K562 (cell line): ENCODE results near the gene TAF1B. TPM values are rescaled to one million over a fixed set of nuclear protein-coding genes. Genes with fewer than 3 reads are reported as not detected.
A peak's percentile ranks its signal among the peaks of the same experiment; 100 is the strongest.

Source experiments
- C11orf30 ChIP-seq: fragments of 450-650 bp; IDR thresholded peaks from 2 replicates; pipeline ENCODE4 v1.6.1; 2016; ENCODE audit warnings: low read depth, mild to moderate bottlenecking
- DMBX1 ChIP-seq: fragments of 250-450 bp; sonication (Bioruptor Pico); IDR thresholded peaks from 2 replicates; pipeline ENCODE4 v1.8.0; 2022; ENCODE audit warnings: inconsistent platforms, mild to moderate bottlenecking, moderate library complexity, borderline replicate concordance
- DPF2 ChIP-seq: fragments of 450-650 bp; IDR thresholded peaks from 2 replicates; pipeline ENCODE4 v1.6.1; 2016
- GABPB2 ChIP-seq: fragments of 250-450 bp; sonication (Bioruptor Pico); conservative IDR thresholded peaks from 2 replicates; pipeline ENCODE4 v1.5.1; 2021; ENCODE audit warnings: mild to moderate bottlenecking
- HMG20A ChIP-seq: fragments of 450-650 bp; formaldehyde crosslinking; conservative IDR thresholded peaks from 2 replicates; pipeline ENCODE4 v1.4.0; 2020; ENCODE audit warnings: mild to moderate bottlenecking, mixed read lengths
- HNRNPH1 ChIP-seq: fragments of 200-400 bp; formaldehyde crosslinking; optimal IDR thresholded peaks from 2 replicates; pipeline ENCODE3; 2017; ENCODE audit warnings: low read depth, mild to moderate bottlenecking, low read length, moderate library complexity
- HSF4 ChIP-seq: fragments of 250-450 bp; sonication (Bioruptor Pico); IDR thresholded peaks from 2 replicates; pipeline ENCODE4 v2.1.2; 2022; ENCODE audit warnings: mild to moderate bottlenecking, moderate library complexity, borderline replicate concordance
- IFI16 ChIP-seq: fragments of 250-450 bp; sonication (Bioruptor Pico); IDR thresholded peaks from 2 replicates; pipeline ENCODE4 v2.1.2; 2022; ENCODE audit warnings: mild to moderate bottlenecking, inconsistent platforms
- KLF1 ChIP-seq: fragments of 450-650 bp; IDR thresholded peaks from 2 replicates; pipeline ENCODE4 v1.6.1; 2016; ENCODE audit warnings: missing genetic modification characterization, missing compliant biosample characterization
- KLF16 ChIP-seq: IDR thresholded peaks from 2 replicates; pipeline ENCODE4 v1.6.1; 2016; ENCODE audit warnings: antibody characterized with exemption
- MAFK ChIP-seq: IDR thresholded peaks from 2 replicates; pipeline ENCODE4 v1.6.1; 2011; ENCODE audit warnings: low read length, improper control_type of control experiment
- MED1 ChIP-seq: sonication (generic); formaldehyde crosslinking; IDR thresholded peaks from 2 replicates; pipeline ENCODE4 v1.8.1; 2023; ENCODE audit warnings: missing genetic modification reagents, borderline replicate concordance
- MLX ChIP-seq, 2 experiments: fragments of 450-650 bp in 1 of 2; sonication (generic) in 1 of 2; formaldehyde crosslinking; conservative IDR thresholded peaks; 2 replicates each; pipeline versions ENCODE4 v1.4.0 to v1.8.1; 2020 to 2022; ENCODE audit warnings: mild to moderate bottlenecking in 1 of 2, missing genetic modification reagents in 1 of 2
- MNT ChIP-seq, 2 experiments: fragments of 450-650 bp; conservative IDR thresholded peaks; 2 replicates each; pipeline ENCODE4 v1.6.1; 2017; ENCODE audit warnings: mild to moderate bottlenecking in 2 of 2, moderate library complexity in 2 of 2
- MYBL2 ChIP-seq, 2 experiments: fragments of 450-650 bp in 1 of 2; sonication (generic) in 1 of 2; formaldehyde crosslinking in 1 of 2; IDR thresholded peaks; 2 replicates each; pipeline versions ENCODE4 v1.6.1 to v1.8.1; 2017 to 2022; ENCODE audit warnings: borderline replicate concordance in 1 of 2, inconsistent platforms in 1 of 2, low read depth in 1 of 2, mild to moderate bottlenecking in 1 of 2, missing genetic modification reagents in 1 of 2, moderate library complexity in 1 of 2
- NUFIP1 ChIP-seq: fragments of 450-650 bp; IDR thresholded peaks from 2 replicates; pipeline ENCODE4 v1.6.1; 2018; ENCODE audit not compliant: partially characterized antibody
- POLR3A ChIP-seq: IDR thresholded peaks from 2 replicates; pipeline ENCODE4 v1.6.1; 2011; ENCODE audit warnings: borderline replicate concordance, mild to moderate bottlenecking, moderate library complexity; ENCODE audit not compliant: insufficient read length, insufficient read depth; ENCODE audit errors: extremely low read depth
- SMAD1 ChIP-seq: fragments of 150-350 bp; IDR thresholded peaks from 2 replicates; pipeline ENCODE4 v1.6.1; 2014; ENCODE audit warnings: low read length, low read depth; ENCODE audit not compliant: partially characterized antibody
- SNAPC5 ChIP-seq: fragments of 250-450 bp; sonication (Bioruptor Pico); IDR thresholded peaks from 2 replicates; pipeline ENCODE4 v1.8.0; 2021; ENCODE audit warnings: moderate library complexity, mild to moderate bottlenecking, inconsistent platforms
- STAT5A ChIP-seq: IDR thresholded peaks from 2 replicates; pipeline ENCODE4 v1.6.1; 2012; ENCODE audit warnings: low read length, inconsistent platforms, borderline replicate concordance
- THAP7 ChIP-seq: fragments of 250-450 bp; sonication (Bioruptor Pico); IDR thresholded peaks from 2 replicates; pipeline ENCODE4 v1.5.0; 2021
- ZC3H11A ChIP-seq: IDR thresholded peaks from 2 replicates; pipeline ENCODE4 v1.6.1; 2012; ENCODE audit warnings: low read depth, low read length, improper control_type of control experiment
- ZKSCAN1 ChIP-seq: fragments of 150-350 bp; IDR thresholded peaks from 2 replicates; pipeline ENCODE4 v1.6.1; 2016; ENCODE audit warnings: low read depth, low read length
- ZNF408 ChIP-seq: fragments of 250-450 bp; sonication (Bioruptor Pico); IDR thresholded peaks from 2 replicates; pipeline ENCODE4 v1.4.0; 2020; ENCODE audit warnings: low read depth, mild to moderate bottlenecking, moderate library complexity
- ZNF41 ChIP-seq: fragments of 250-450 bp; sonication (Bioruptor Pico); conservative IDR thresholded peaks from 2 replicates; pipeline ENCODE4 v1.4.0; 2020; ENCODE audit warnings: mild to moderate bottlenecking
- ZNF780A ChIP-seq: fragments of 250-450 bp; sonication (Bioruptor Pico); IDR thresholded peaks from 2 replicates; pipeline ENCODE4 v1.5.0; 2021; ENCODE audit warnings: mild to moderate bottlenecking
- ZZZ3 ChIP-seq: fragments of 450-650 bp; IDR thresholded peaks from 2 replicates; pipeline ENCODE4 v1.6.1; 2016; ENCODE audit warnings: antibody characterized with exemption, mild to moderate bottlenecking, moderate library complexity
- polyA plus RNA-seq, 8 experiments: library from polyadenylated mRNA; depleted of rRNA in 4 of 8; stranded (reverse) in 5 of 8; unstranded in 3 of 8; fragments of >200 nt; fragmentation: Nextera tagmentation in 2 of 8; fragmentation: Illumina TruSeq in 1 of 8; extraction: Ambion mirVana in 2 of 8; extraction: Trizol in 1 of 8; gene quantifications; 2 replicates each; pipeline versions ENCODE4 v1.2.1 to v1.2.3, GENCODE V29; 2011 to 2014; ENCODE audit warnings: inconsistent platforms in 1 of 8, missing spikeins in 1 of 8
- total RNA-seq, 7 experiments: library from RNA; depleted of rRNA in 6 of 7; stranded (reverse); fragments of >200 nt in 6 of 7; fragmentation: Illumina TruSeq in 2 of 7; extraction: Trizol in 2 of 7; gene quantifications; 2 replicates each; pipeline versions ENCODE4 v1.2.1 to v1.2.3, GENCODE V29; 2011 to 2021; ENCODE audit warnings: low replicate concordance in 1 of 7

The TAF1B gene
- total and polyA plus RNA-seq, 9 of the 15 experiments (the other 6 are each of a cell fraction or from before 2014, with no cell fraction given): 8.8 to 25.1 (median 17.3) TPM

GRCh38 chr2:9843229-9844035 is at the start of gene TAF1B (continued):
- TF ChIP-seq GABPB2 (CRISPR knock-in tag) (no peak), HSF4 (CRISPR knock-in tag) (no peak), HMG20A (CRISPR knock-in tag) (no peak), DPF2 (peak; percentile 30), THAP7 (CRISPR knock-in tag) (no peak), MED1 (no peak), KLF16 (peak; percentile 67), MLX (CRISPR knock-in tag; conservative IDR thresholded peaks at IDR 0.05) (no peak), IFI16 (CRISPR knock-in tag) (no peak), DMBX1 (CRISPR knock-in tag) (0 out of 2 replicates have a peak, but pooled peaks have one; percentile 4), ZNF408 (no peak), ZZZ3 (no peak), ZC3H11A (no peak), ZNF41 (CRISPR knock-in tag) (no peak), KLF1 (peak; percentile 82), SMAD1 (peak; percentile 58), ZKSCAN1 (0 out of 2 replicates have a peak, but pooled peaks have one; percentile 11), SNAPC5 (CRISPR knock-in tag) (no peak), C11orf30 (no peak), ZNF780A (CRISPR knock-in tag) (no peak), POLR3A (no peak), MYBL2 (IDR thresholded peaks at IDR 0.05; ENCODE audit: low read depth) (no peak), MYBL2 (CRISPR knock-in tag; IDR thresholded peaks at IDR 0.05; ENCODE audit: borderline replicate concordance) (no peak), NUFIP1 (no peak), MNT (conservative IDR thresholded peaks at IDR 0.05) (peak; percentile 78 to 89), STAT5A (no peak), MAFK (no peak), HNRNPH1 (no peak)
